Tibial nerve (tissue), 3 donors: ENCODE measurements around the gene NRXN2.

ENCODE experiments used
- CTCF ChIP-seq, 5 experiments: fragments of 200-600 bp in 3 of 5; fragments of 450-650 bp in 2 of 5; sonication (generic) in 3 of 5; IDR thresholded peaks; one replicate each; pipeline ENCODE4 v1.5.1; 2016 to 2019; ENCODE audit warnings: antibody characterized with exemption in 5 of 5, mild to moderate bottlenecking in 3 of 5, moderate library complexity in 2 of 5
- POLR2A ChIP-seq, 2 donors: fragments of 450-650 bp; IDR thresholded peaks; one replicate each; pipeline ENCODE4 v1.6.1; 2017; ENCODE audit warnings: antibody characterized with exemption in 2 of 2, mild to moderate bottlenecking in 2 of 2, moderate library complexity in 2 of 2

DNA sequence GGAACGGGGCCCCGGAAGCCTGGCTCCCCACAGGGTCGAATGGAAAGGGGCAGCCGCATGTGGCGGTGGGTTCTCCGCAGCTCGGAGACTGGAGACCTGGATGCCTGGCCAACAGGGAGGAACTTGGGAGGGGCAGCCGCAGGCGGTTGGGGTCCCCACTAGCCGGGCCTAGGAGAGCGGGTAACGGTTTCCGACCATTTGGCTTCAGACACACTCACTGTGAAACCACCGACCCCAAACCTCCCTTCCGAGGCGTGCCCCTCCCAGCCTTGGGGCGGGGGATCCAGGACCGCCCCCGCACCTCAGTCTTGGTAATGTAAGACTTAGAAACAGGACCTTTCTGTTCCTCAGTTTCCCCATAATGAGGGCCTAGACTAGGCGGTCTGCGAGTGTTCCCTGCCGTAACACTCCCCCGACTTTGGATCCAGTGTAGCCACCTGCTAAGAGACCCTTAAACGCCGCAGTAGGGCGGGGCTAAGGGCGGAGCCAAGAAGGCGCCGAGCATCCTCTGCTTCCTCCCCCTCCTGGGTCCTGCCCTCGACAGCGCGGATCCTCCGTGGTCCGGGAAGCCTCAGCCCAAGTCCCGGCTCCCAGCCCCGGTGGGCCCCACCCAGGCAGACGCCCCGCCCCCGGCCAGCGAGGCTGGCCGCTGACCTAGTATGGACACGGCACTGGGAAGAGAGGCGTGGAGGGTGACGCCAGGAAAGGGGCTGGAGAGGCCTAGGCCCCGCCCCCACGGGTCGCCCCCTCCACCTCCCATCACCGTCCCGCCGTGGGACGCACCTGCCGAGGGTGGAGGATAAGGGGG lies 22.7 kb upstream of the NRXN2 start:
- TF ChIP-seq CTCF (IDR thresholded peaks at IDR 0.05) (no peak), POLR2A (IDR thresholded peaks at IDR 0.05) (peak in 1 of 2 donors; percentile 49)
